Mucosa of gallbladder (tissue), 1 donor: Measurements from ENCODE around the gene CDRT4. TPM values are rescaled to one million over a fixed set of nuclear protein-coding genes. Genes with fewer than 3 reads are reported as not detected.
"Not testable (repeated sequence)": the region's sequence is repeated elsewhere in the genome, so short reads cannot be mapped to it uniquely, and the experiment has no call there.

Source experiments
- DNase-seq: peaks from one replicate; pipeline ENCODE4 v3.0.0-alpha.2; 2020; ENCODE audit warnings: low spot score
- total RNA-seq: library from RNA; stranded (reverse); gene quantifications from one replicate; pipeline ENCODE4 v1.2.1, GENCODE V29; 2021
- donor health status: DM: no; HTN: no; CAD: no.

The CDRT4 gene
- 6.0 TPM for total RNA-seq

- DNase-seq: no peak
Measured at GRCh38 chr17:15467592-15467991, at the start of gene CDRT4. Gene CDRT4 (minus strand): TSS chr17:15467621. CDS start chr17:15440238, 27,383 bp downstream.

- DNase-seq: no peak
Measured at GRCh38 chr17:15516150-15516549, 48.7 kb upstream of the CDRT4 start.

- DNase-seq: no peak
Measured at GRCh38 chr17:15514469-15514868, 47.0 kb upstream of the CDRT4 start.

- no peak for DNase-seq
Measured at GRCh38 chr17:15513856-15514459, 46.5 kb upstream of the CDRT4 start.

GRCh38 chr17:15513058-15513791 lies 45.8 kb upstream of the CDRT4 start:
- no peak for DNase-seq

- no peak for DNase-seq
Measured at GRCh38 chr17:15512071-15512709, 44.8 kb upstream of the CDRT4 start.

GRCh38 chr17:15511142-15511541 lies 43.7 kb upstream of the CDRT4 start:
- DNase-seq: no peak

- DNase-seq: no peak
Measured at GRCh38 chr17:15510361-15510760, 42.9 kb upstream of the CDRT4 start.

GRCh38 chr17:15509095-15509494 lies 41.7 kb upstream of the CDRT4 start:
- DNase-seq: no peak

GRCh38 chr17:15508466-15508865 lies 41.0 kb upstream of the CDRT4 start:
- no peak for DNase-seq

- DNase-seq: no peak
Measured at GRCh38 chr17:15507896-15508295, 40.5 kb upstream of the CDRT4 start.

- DNase-seq: no peak
Measured at GRCh38 chr17:15507001-15507400, 39.6 kb upstream of the CDRT4 start.

GRCh38 chr17:15505708-15506107 lies 38.3 kb upstream of the CDRT4 start:
- DNase-seq: not testable (repeated sequence)

GRCh38 chr17:15503731-15504130 lies 36.3 kb upstream of the CDRT4 start:
- DNase-seq: no peak

- peak; percentile 84 for DNase-seq
Measured at GRCh38 chr17:15502369-15503112, 35.1 kb upstream of the CDRT4 start.

- DNase-seq: no peak
Measured at GRCh38 chr17:15501793-15502192, 34.4 kb upstream of the CDRT4 start.

GRCh38 chr17:15501282-15501681 lies 33.9 kb upstream of the CDRT4 start:
- no peak for DNase-seq

- DNase-seq: no peak
Measured at GRCh38 chr17:15498107-15498506, 30.7 kb upstream of the CDRT4 start.

- no peak for DNase-seq
Measured at GRCh38 chr17:15496735-15497670, 29.6 kb upstream of the CDRT4 start.

GRCh38 chr17:15494821-15495220 lies 27.4 kb upstream of the CDRT4 start:
- DNase-seq: no peak

GRCh38 chr17:15493693-15494035 lies 26.2 kb upstream of the CDRT4 start:
- DNase-seq: no peak
